Stimulated activated CD8-positive, alpha-beta memory T cell treated with anti-CD3 and anti-CD28 coated beads, Interleukin-4, amount 100 ng/mL, for 1 hour (primary cell): ENCODE results near the gene FDX2.

Source experiments
- DNase-seq, 2 donors: peaks; one replicate each; pipeline ENCODE4 v3.0.0-alpha.2; 2020; ENCODE audit warnings: low read depth in 2 of 2, low spot score in 1 of 2

FDX2 gene

GRCh38 chr19:10332965-10333757 lies 17.3 kb upstream of the FDX2 start, which contains the start of gene RAVER1:
Gene RAVER1, minus strand, starts transcription at chr19:10333529. Its CDS starts 22 bp downstream, at chr19:10333507.
- DNase-seq = peak; percentile 93 to 96

- no peak for DNase-seq
Measured at GRCh38 chr19:10332158-10332964, 16.5 kb upstream of the FDX2 start.

- no peak for DNase-seq
Measured at GRCh38 chr19:10329555-10329954, 13.7 kb upstream of the FDX2 start.

- no peak for DNase-seq
Measured at GRCh38 chr19:10328558-10329429, 13.0 kb upstream of the FDX2 start.

- DNase-seq = no peak
Measured at GRCh38 chr19:10327793-10328192, 12.0 kb upstream of the FDX2 start.

GRCh38 chr19:10325732-10326131 lies 9.9 kb upstream of the FDX2 start:
- no peak for DNase-seq

GRCh38 chr19:10321874-10322835 lies 6.3 kb upstream of the FDX2 start:
- DNase-seq = no peak

GRCh38 chr19:10321417-10321797 lies 5.6 kb upstream of the FDX2 start:
- DNase-seq = no peak

GRCh38 chr19:10320602-10321416 lies 5.0 kb upstream of the FDX2 start:
- DNase-seq = no peak

GRCh38 chr19:10318807-10319682 lies 3.2 kb upstream of the FDX2 start:
- no peak for DNase-seq

- no peak for DNase-seq
Measured at GRCh38 chr19:10317857-10318462, 2.1 kb upstream of the FDX2 start.

GRCh38 chr19:10317045-10317856 lies 1.4 kb upstream of the FDX2 start:
- no peak for DNase-seq

- no peak for DNase-seq
Measured at GRCh38 chr19:10316229-10317044, 622 bp upstream of the FDX2 start.

GRCh38 chr19:10309423-10309822 lies 6.4 kb downstream of the FDX2 start, which contains the start of gene ZGLP1:
Gene ZGLP1, minus strand, starts transcription at chr19:10309815.
- DNase-seq = no peak

- no peak for DNase-seq
Measured at GRCh38 chr19:10306327-10306726, 9.5 kb downstream of the FDX2 start.

- no peak for DNase-seq
Measured at GRCh38 chr19:10305139-10305806, 10.5 kb downstream of the FDX2 start.
